Measurements from ENCODE around the gene DDX59. TPM values are rescaled to one million over a fixed set of nuclear protein-coding genes. Genes with fewer than 3 reads are reported as not detected.
"Not testable (repeated sequence)": the region's sequence is repeated elsewhere in the genome, so short reads cannot be mapped to it uniquely, and the experiment has no call there.

The DDX59 gene
- total RNA-seq, 2 donors from 2014 or later = 9.6 to 15.6 TPM

DNA sequence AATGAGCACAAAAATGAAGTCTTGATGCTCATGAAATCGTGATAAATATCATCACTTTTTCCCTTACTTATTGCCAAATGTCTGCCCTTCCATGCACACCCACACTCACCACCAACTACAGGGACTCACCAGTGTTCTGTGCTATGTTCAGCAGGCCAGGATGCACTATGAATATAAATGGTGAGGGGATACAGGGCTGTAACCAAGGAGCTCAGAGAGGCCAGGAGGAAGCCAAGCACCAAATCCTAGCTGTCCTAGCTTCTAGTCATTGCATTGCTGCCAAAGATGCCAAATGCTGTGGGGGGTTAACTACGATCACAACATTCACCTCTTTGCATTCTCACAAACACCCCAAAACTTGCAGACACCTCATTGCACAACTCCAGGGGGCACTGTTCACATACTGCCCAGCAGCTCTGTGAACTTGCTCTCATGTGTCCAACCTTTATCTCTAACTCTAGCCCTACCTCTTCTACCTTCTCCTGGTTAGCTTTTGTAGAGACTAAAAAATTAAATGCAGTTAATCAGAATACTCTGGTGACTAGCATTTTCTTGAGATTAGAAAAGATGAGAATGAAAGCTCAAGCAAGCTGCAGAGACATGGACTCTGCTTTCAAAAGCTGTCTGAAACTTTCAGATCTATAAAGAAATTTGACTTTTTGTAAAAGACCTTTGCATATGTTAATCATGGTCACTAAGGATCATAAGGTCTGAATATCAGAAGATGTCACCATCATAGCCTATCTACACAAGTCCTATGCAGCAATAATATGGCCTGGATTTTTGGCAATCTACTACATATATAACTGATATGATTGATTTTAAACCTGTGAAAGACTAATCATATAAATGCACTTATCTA, 35.2 kb downstream of the DDX59 start:
- no peak for DNase-seq
- Histone ChIP-seq H3K4me3 (no peak overlapping the region), H3K4me1 (no peaks in the 10 kb centered on the region), H3K36me3 (replicated peaks in 1 of 2; ENCODE audit: insufficient read depth in 1 of 2, low read depth in 2 of 2) (no peaks in the 10 kb centered on the region), H3K27me3 (no peaks in the 10 kb centered on the region), H3K9me3 (no peaks in the 10 kb centered on the region), H3K27ac (no peak overlapping the region)
- intact Hi-C loops (cut with DNase I) = no loop called here
- no peak for ATAC-seq
- TF ChIP-seq, protein P1, sequence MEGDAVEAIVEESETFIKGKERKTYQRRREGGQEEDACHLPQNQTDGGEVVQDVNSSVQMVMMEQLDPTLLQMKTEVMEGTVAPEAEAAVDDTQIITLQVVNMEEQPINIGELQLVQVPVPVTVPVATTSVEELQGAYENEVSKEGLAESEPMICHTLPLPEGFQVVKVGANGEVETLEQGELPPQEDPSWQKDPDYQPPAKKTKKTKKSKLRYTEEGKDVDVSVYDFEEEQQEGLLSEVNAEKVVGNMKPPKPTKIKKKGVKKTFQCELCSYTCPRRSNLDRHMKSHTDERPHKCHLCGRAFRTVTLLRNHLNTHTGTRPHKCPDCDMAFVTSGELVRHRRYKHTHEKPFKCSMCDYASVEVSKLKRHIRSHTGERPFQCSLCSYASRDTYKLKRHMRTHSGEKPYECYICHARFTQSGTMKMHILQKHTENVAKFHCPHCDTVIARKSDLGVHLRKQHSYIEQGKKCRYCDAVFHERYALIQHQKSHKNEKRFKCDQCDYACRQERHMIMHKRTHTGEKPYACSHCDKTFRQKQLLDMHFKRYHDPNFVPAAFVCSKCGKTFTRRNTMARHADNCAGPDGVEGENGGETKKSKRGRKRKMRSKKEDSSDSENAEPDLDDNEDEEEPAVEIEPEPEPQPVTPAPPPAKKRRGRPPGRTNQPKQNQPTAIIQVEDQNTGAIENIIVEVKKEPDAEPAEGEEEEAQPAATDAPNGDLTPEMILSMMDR (IDR thresholded peaks at IDR 0.05) = no peak
- no peak for TF ChIP-seq POLR2A (IDR thresholded peaks at IDR 0.05)
- 43 to 83% methylated on average over 1 to 2 of the region's 2 CpGs for WGBS, 2 donors

DNA sequence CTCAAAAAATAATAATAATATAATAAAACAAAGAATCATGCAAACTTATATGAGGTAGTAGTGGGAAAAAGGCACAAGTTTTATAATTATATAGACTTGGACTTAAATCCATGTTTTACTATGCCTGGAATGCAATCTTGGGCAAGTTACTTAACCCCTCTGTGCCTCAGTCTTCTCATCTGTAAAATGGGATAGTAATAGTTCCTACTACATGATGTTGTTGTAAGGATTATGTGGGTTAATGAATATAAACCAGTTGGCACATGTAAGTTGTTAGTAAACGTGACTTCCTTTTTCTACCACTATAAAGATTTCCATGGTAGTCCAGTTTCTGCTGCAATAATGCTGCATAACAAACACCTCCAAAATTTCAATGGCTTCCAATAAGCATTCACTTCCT, 38.3 kb downstream of the DDX59 start:
- no peak for TF ChIP-seq POLR2A (IDR thresholded peaks at IDR 0.05)
- TF ChIP-seq, protein P1 (IDR thresholded peaks at IDR 0.05) = no peak
- DNase-seq = no peak
- no peaks in the 10 kb centered on the region for H3K9me3 ChIP-seq
- no peak overlapping the region for H3K27ac ChIP-seq
- no peaks in the 10 kb centered on the region for H3K36me3 ChIP-seq (replicated peaks in 1 of 2; ENCODE audit: insufficient read depth in 1 of 2, low read depth in 2 of 2)
- intact Hi-C loops (cut with DNase I) = no loop called here
- H3K4me1 ChIP-seq = no peaks in the 10 kb centered on the region
- no peak for ATAC-seq
- WGBS, 2 donors = 92% methylated on average over 1 of the region's 1 CpG
- H3K27me3 ChIP-seq = no peaks in the 10 kb centered on the region
- no peak overlapping the region for H3K4me3 ChIP-seq

DNA sequence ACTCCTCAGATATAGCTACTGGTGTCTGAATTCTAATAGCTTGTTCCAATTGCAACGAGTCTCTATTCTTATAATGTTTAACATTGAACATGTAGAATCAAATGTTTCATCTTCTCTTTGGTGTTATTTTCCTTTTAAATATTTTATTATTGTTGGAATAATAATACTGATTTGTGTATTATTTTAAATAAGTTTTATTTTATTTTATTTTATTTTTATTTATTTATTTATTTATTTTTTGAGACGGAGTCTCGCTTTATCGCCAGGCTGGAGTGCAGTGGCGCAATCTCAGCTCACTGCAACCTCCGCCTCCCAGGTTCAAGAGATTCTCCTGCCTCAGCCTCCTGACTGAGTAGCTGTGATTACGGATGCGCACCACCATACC, 39.2 kb downstream of the DDX59 start:
- H3K4me1 ChIP-seq; H3K36me3 ChIP-seq (replicated peaks in 1 of 2; ENCODE audit: insufficient read depth in 1 of 2, low read depth in 2 of 2); H3K4me3 ChIP-seq; H3K27me3 ChIP-seq; H3K27ac ChIP-seq; ATAC-seq; DNase-seq; H3K9me3 ChIP-seq; intact Hi-C loops (cut with DNase I): not testable (repeated sequence)
- 91 to 94% methylated on average over 8 of the region's 8 CpGs for WGBS, 2 donors

DNA sequence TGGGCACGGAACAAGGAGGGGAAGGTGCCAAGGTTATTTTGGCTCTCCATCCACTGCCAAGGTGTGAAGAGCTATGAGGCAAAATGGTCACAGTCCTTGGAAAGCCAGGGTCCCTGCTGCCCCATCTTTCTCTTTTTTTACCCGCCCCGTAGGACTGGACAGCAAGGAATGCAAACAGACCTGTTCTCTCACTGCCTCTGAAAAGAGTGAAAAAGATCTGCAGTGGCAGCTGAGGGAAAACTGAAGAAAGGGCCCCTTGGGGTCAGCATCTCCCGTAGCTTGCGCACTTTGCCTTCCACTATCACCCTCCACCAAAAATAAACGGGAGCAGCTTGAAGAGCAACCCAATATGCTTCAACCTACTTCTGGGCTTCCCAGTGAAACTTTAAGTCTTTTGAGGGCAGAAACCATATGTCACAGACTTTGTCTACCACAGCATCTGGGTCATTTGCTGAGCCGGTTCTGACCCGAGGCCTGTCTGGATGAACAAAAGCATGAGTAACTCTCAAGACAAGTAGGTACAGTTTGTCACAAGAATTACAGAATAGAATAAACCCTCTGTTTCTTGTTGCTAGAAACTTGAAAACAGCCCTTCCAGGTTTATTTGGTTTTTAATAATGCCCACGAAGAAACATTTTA, 39.7 kb downstream of the DDX59 start:
- Histone ChIP-seq H3K27me3 (no peaks in the 10 kb centered on the region), H3K4me3 (no peak overlapping the region), H3K4me1 (no peaks in the 10 kb centered on the region), H3K9me3 (no peaks in the 10 kb centered on the region), H3K36me3 (replicated peaks in 1 of 2; ENCODE audit: insufficient read depth in 1 of 2, low read depth in 2 of 2) (no peaks in the 10 kb centered on the region), H3K27ac (no peak overlapping the region)
- intact Hi-C loops (cut with DNase I) = loop anchor here (10.0 kb wide), 1 partner anchor 215 kb away; no protein-coding TSS in a partner anchor
- DNase-seq = no peak
- ATAC-seq = no peak
- TF ChIP-seq, protein P1 (IDR thresholded peaks at IDR 0.05) = no peak
- TF ChIP-seq POLR2A (IDR thresholded peaks at IDR 0.05) = no peak
- 65 to 82% methylated on average over 9 of the region's 9 CpGs for WGBS, 2 donors

DNA sequence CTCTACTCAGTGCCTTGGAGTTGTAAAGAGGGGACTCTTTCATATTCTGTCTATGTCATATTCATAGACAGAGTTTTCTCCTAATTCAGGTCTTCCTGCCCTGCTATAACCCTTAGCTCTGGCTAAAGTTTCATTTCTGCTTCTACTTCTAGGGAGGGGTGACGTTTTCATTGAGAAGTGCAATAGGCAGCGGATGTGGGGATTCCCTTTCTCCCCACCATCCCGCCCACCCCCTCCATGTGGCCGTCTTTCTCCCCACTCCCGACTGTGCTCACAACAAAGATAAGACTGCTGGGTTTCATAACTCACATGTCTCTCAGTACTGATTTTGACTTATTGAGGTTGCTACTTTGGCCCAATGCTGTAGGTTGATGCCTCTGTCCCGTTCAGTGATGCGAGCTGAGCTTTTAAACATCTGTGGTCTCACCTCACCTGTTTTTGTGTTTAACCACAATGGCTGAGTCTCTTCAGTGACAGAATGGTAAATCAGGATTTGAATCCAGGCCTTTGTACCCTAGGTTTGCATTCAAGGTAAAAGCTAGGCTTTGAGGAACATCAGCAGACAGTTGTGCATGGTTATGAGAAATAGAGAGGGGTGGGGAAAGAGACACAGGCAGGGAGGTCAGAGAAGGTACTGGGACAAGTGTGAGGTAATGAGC, 41.4 kb downstream of the DDX59 start:
- peak in 1 of 4 donors; percentile 11 for DNase-seq
- Histone ChIP-seq H3K4me1 (no peaks in the 10 kb centered on the region), H3K4me3 (no peak overlapping the region), H3K27me3 (no peaks in the 10 kb centered on the region), H3K27ac (no peak overlapping the region), H3K9me3 (no peaks in the 10 kb centered on the region), H3K36me3 (replicated peaks in 1 of 2; ENCODE audit: insufficient read depth in 1 of 2, low read depth in 2 of 2) (no peaks in the 10 kb centered on the region)
- intact Hi-C loops (cut with DNase I) = loop anchor here (10.0 kb wide), 1 partner anchor 216 kb away; no protein-coding TSS in a partner anchor
- ATAC-seq = no peak
- WGBS, 2 donors = 54 to 61% methylated on average over 7 of the region's 7 CpGs
- TF ChIP-seq, protein P1 (IDR thresholded peaks at IDR 0.05) = no peak
- no peak for TF ChIP-seq POLR2A (IDR thresholded peaks at IDR 0.05)
